ENCODE results near the gene ACBD4. TPM values are rescaled to one million over a fixed set of nuclear protein-coding genes. Genes with fewer than 3 reads are reported as not detected.

The ACBD4 gene
- total RNA-seq, 1 experiment from 2014 or later, result 7.7 TPM

- DNase-seq (ENCODE audit: low read depth, low spot score) (no peak), ATAC-seq (peak; percentile 37)
- Histone ChIP-seq H3K4me3 (ENCODE audit: low read depth in 2 of 2, low read length in 2 of 2) (no peak overlapping the region), H3K36me3 (ENCODE audit: control insufficient read depth, insufficient read depth, low read length) (no peaks in the 10 kb centered on the region), H3K27ac (ENCODE audit: low read length) (no peak overlapping the region; the same call in 1 of the 2 replicates), H3K9me3 (ENCODE audit: control insufficient read depth, insufficient read depth, low read depth, low read length) (no peaks in the 10 kb centered on the region), H3K27me3 (ENCODE audit: control insufficient read depth, insufficient read depth, low read length) (no peaks in the 10 kb centered on the region), H3K4me1 (ENCODE audit: control insufficient read depth, insufficient read depth, low read length) (peaks cover 13% of the 10 kb centered on the region)
- 0 out of 2 replicates have a peak, but pooled peaks have one; percentile 30 for TF ChIP-seq POLR2AphosphoS5 (IDR thresholded peaks at IDR 0.05; ENCODE audit: low read depth, low read length)
- TF ChIP-seq SIN3A (IDR thresholded peaks at IDR 0.05; ENCODE audit: borderline replicate concordance, insufficient read depth, low read depth, low read length), result no peak
- intact Hi-C loops (cut with micrococcal nuclease; ENCODE audit: unreplicated experiment), result no loop called here
- CTCF ChIA-PET, result interaction anchor here (1.5 kb wide), 1 partner anchor 24 kb away, joined by 3 read pairs; the partner anchor contains the start of gene PLCD3
- in situ Hi-C loops (cut with HindIII; ENCODE audit: low pct_unique_long_range_greater_than_20kb, low sequenced_read_pairs), result no loop called here
- BruUV-seq (replicated peaks), result no TSS peak
- POLR2A ChIA-PET, result no interaction called here
Observed at GRCh38 chr17:45108595-45109521, 26.6 kb upstream of the ACBD4 start.

GRCh38 chr17:45110676-45111611, 24.5 kb upstream of the ACBD4 start:
- Histone ChIP-seq H3K4me3 (ENCODE audit: low read depth in 2 of 2, low read length in 2 of 2) (no peak overlapping the region), H3K4me1 (ENCODE audit: control insufficient read depth, insufficient read depth, low read length) (peaks cover 13% of the 10 kb centered on the region), H3K9me3 (ENCODE audit: control insufficient read depth, insufficient read depth, low read depth, low read length) (no peaks in the 10 kb centered on the region), H3K27me3 (ENCODE audit: control insufficient read depth, insufficient read depth, low read length) (no peaks in the 10 kb centered on the region), H3K36me3 (ENCODE audit: control insufficient read depth, insufficient read depth, low read length) (no peaks in the 10 kb centered on the region), H3K27ac (ENCODE audit: low read length) (peak overlapping the region; percentile 39)
- peak; percentile 46; the same call in 1 of the 2 replicates for ATAC-seq
- TF ChIP-seq SIN3A (IDR thresholded peaks at IDR 0.05; ENCODE audit: borderline replicate concordance, insufficient read depth, low read depth, low read length) (no peak), POLR2AphosphoS5 (IDR thresholded peaks at IDR 0.05; ENCODE audit: low read depth, low read length) (no peak), CTCF (IDR thresholded peaks at IDR 0.05) (no peak), TCF7L2 (IDR thresholded peaks at IDR 0.05; ENCODE audit: low read depth, low read length) (no peak), REST (IDR thresholded peaks at IDR 0.05; ENCODE audit: insufficient read depth in 1 of 2, low read depth in 2 of 2, low read length in 1 of 2) (no peak)
- POLR2A ChIA-PET, result no interaction called here
- BruUV-seq (replicated peaks), result no TSS peak
- in situ Hi-C loops (cut with HindIII; ENCODE audit: low pct_unique_long_range_greater_than_20kb, low sequenced_read_pairs) (no loop called here), intact Hi-C loops (cut with micrococcal nuclease; ENCODE audit: unreplicated experiment) (no loop called here)
- CTCF ChIA-PET, result interaction anchor here (0.5 to 0.6 kb wide), 2 partner anchors 12 to 64 kb away, joined by 3 to 9 read pairs; no protein-coding TSS in a partner anchor
- DNase-seq (ENCODE audit: low read depth, low spot score), result no peak

All from Panc1 (cell line).